Endometrium (tissue), 2 donors: ENCODE data around the gene RELT.
A peak's percentile ranks its signal among the peaks of the same experiment; 100 is the strongest.

Experiments
- FAIRE-seq: peaks from 2 replicates; lab custom pipeline; 2012; peaks lifted over from hg19 to GRCh38; lab: Jason Lieb, UNC
- donor health status: control.
- donor health status: control.

Gene RELT, protein sequence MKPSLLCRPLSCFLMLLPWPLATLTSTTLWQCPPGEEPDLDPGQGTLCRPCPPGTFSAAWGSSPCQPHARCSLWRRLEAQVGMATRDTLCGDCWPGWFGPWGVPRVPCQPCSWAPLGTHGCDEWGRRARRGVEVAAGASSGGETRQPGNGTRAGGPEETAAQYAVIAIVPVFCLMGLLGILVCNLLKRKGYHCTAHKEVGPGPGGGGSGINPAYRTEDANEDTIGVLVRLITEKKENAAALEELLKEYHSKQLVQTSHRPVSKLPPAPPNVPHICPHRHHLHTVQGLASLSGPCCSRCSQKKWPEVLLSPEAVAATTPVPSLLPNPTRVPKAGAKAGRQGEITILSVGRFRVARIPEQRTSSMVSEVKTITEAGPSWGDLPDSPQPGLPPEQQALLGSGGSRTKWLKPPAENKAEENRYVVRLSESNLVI

DNA sequence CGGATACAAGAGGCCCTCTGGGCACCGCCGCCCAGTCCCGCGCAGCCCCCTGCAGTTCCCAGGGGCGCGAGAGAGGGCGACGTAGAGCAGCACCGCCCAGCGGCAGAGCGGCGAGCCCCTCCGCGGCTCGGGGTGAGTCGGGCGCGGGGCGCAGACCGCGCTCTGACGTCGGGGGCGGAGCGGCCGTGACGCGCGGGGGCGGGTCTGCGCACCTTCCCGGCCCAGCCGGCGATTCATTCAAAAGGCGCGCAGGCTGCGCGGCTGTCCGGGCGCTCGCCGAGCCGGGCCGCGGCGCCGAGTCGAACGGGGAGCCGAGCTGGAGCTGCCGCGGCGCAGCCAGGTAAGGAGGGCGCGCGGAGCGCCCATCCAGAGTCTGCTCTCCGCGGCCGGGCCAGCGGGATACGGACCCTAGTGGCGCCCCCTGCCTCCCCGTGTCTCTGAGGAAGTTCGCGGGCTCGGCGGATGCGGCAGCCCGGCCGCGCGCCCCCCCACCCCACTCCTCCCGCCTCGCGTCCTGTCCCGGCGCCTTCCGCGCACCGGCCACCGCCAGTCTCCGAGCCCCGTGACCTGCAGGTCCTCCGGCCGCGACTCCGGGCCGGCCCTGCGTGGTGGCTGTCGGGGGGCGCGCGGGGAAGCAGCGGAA is at the start of gene RELT:
RELT (plus strand) TSS at position 240 of the 643 bp plus-strand sequence. CDS start 12,738 bp downstream, outside the sequence.
- no peak for FAIRE-seq

DNA sequence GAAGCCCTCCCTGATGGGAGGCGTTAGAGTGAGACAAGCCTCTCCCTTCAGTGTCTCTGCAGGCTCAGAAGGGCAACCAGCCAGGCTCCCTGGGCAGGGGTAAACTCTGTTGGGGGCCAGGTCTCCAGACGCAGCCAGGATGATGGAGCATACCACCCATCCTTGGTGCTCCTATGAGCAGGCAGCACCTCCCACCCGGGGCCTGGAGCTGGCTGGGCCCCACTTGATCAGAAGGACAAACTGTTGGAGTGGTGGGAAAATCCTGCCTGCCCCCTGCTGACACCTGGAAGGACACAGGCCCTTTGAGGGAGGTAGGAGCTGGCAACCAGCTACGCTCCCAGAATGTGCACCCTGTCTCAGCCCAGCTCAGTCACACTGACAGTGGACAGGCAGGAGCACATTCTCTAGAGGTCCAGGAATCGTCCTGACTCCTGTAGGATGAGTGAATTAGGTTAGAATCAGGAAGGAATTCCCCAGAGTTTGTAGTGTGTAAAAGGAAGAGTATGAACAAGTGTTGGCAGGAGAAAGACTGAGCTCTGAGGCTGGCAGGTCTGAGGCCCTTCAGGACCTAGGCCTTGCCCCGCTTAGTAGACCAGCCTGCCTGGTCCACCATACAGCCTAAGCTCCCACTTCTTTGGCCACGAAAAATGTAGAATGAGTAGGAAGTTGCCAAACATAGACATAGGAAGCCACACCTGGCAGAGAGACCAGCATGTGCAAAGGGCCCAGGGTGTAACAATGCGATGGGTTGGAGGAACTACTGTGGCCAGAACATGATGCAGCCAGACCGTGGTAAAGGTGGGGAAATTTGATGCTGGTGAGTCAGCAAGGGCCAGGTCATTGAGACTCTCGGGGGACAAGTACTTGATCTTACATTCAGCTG is 49.0 kb upstream of the RELT start:
- no peak for FAIRE-seq

DNA sequence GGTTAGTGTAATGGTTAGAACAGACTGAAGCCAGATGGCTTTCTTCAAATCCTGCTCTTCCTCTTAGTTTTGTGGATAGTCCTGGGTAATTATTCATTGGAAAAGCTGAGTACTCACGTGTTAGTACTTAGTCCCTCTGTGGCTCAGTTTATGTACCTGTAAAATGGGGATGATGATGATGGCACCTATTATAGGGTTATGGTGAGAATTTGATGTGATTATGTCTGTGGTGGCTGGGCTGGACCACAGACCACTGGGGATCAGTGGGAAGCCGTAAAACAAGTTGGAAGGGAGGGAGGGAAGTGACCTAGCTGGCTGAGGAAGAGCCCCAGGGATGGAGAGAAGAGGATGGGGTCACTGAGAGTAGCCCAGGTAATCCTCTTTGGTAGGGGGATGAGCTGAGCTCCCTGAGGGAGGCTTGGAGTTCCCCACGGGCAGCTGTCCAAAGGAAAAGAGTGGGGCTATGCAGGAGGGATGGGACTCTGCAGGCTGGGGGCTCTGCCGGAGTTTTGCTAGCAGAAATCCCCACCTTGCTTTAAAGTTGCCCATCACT is 48.3 kb upstream of the RELT start:
- FAIRE-seq = no peak

DNA sequence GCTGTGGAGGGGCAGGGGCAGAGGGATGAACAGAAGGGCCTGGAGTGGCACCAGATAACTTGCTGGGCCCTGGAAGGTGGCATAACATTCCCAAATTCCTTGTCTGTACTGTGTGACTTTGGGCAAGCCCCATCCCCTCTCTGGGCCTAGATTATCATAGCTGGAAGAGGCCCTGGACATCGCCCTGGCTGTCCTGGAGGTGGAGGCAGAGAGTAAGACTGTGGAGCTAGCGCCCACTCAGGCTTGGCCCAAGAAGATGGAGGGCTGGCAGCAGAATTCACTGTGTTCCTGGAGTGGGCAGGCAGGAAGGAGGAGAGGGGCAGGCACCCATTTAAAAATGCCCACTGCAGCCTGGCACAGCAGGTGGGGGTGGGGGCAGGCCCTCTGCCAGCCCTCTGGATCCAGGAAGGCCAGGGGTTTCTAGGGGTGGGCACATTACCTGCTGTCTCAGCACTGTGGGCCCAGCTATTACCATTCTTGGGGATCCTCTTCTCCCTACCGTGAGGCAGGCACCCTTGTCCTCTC is 45.6 kb upstream of the RELT start:
- FAIRE-seq = no peak

DNA sequence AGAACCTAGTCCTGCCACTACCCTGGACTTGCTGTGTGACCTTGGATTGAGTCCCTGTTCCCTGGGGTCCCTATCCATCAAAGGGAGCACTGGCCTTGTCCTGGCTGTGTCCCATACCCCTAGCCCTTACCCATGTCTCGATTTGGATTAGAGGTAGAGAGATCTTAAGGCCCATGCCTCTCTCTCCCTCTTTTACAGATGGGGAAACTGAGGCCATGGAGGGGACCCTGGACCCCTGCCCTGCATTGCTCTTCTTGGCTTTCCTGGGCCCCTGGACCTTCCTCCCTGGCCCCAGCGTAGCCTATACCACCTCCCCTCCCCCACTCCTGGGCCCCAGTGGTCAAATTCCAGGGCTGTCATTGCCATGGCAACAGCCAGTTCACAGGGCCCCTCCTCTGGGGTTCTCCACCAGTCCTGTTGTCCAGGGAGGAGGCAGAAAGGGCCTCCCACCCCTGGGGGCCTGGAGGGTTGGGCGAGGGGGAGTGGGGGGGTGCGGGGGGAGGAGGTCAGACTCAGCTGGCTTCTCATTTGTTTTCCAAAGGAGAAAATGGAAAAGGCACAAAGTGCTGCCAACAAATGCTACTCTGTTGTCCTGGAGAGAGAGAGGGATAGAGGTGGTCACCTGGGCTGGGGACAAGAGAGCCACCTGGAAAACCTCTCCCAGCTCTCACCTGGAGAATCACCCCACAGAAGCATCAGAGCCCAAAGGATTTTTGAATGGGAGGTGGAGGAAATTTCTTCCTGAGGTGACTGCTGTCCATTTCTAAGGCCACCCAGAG is 44.9 kb upstream of the RELT start:
- FAIRE-seq = no peak

DNA sequence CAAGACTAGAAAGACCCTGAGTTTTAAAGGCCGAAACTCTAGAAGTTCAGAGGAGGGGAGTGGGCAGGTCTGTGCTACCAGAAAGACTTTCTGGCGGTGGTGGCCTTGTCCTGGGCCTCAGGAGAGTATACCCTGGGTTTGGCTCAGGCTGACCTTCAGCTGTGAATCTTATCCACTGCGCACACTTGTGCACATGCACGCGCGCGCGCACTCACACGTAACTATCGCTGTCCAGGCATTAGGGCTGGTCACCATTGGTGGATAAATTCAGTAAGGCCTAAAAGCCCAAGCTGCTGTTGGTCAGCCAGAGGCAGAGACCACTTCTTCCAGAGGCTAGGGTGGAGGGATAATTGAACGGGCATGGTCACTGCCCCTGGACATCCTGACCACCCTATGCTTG is 43.0 kb upstream of the RELT start:
- FAIRE-seq = no peak

DNA sequence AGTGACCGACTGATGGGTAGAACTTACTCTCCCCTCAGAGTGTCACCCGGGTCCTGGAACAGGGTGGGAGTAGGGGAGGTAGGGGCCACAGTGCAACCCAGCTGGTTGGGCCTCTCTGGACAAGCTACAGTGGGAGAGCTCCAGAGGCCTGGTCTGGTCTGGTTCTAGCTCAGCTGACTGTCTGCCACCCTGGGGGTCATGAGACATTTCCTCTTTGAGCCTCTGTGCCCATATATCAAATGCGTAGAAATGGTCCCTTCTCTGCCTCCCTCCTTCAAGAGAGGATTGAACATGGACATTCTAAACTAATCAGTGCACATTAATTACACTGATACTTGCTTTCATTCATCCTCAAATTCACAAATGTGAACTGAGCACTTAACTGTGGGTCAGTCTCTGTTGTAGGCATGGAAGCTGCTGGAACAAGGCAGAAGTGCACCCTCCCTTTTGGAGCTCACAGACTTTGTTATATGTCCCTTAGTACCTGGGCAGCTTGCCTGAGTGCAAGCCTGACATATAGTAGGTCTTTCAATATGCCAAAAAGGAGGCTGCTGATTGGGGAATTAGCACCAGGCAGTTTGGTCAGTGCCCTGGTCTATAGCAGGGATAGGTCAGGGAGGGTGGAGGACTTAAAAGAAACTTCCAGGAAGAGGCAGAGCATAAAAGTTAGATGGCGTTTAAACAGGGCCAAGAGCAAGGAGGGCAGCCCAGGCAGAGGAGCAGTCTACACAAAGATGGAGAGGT is 42.4 kb upstream of the RELT start:
- no peak for FAIRE-seq

DNA sequence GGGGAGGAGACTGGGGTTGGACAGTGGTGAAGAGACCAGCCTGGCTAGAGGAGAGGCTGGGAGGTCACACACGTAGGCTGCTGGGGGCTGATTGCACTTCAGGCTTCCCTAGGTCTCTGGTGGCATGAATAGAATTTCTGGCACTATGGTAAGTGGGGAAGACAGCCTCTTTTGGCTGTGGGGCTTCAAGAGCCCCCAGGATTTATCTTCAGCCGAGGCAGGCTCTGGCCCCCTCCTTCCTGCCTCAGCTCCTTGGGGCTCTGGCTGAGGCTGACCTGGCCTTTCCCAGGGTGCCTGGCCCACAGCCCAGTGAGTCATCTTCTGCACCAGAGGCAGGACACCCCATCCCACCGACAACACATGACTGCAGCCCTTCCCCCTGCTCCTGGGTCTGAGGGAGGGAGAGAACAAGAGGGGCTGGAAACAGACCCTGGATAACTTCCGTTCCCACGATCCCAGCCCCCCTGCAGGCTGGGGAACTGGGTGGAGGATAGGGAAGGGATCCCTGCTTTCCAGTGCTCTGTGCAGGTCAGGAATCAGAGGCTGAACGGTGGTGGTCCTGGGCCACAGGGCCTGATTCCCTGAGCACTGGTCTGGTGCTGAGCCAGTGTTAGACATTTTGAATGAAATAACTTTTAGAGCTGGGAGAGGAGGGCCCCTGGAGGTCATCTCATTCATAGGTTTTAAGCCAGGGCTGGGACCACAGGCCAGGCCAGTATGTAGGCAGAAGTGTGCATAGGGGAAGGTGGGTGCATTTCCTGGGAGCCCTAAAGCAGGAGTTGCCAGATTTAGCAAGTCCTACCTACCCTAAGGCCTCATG is 41.6 kb upstream of the RELT start:
- FAIRE-seq = no peak

DNA sequence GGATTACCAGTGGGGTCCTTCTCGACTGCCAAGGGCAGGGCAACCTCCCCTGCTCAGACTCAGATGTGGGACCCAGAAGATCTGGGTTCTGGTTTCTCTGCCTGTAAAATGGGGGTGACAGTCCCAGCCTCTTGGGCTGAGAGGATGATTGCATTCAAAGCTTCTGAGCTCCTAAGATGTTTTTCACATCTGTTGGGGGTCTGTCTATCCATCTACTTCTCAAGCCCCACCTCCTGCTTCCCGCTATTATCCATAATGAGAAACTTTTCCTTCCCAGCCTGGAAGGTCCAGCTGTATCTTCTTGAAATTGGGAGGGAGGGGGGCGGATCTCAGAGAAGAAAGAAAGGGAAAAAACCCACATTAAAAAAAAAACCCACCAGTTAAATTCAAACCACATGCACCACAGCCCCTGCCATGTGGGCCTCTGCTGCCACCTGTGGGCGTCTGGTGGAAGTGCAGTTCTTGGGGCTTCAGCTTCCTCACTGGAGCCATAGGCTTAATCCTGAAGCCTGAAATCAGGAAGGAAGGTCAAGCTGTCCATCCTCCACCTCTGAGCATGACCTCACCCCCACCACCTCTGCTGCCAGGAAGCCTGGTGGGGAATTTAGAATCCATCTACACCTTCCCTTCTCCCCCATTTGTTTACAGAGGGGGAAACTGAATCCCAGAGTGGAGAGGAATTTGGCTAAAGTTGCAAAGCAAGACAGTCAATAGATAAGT is 40.8 kb upstream of the RELT start:
- peak; percentile 90 for FAIRE-seq

DNA sequence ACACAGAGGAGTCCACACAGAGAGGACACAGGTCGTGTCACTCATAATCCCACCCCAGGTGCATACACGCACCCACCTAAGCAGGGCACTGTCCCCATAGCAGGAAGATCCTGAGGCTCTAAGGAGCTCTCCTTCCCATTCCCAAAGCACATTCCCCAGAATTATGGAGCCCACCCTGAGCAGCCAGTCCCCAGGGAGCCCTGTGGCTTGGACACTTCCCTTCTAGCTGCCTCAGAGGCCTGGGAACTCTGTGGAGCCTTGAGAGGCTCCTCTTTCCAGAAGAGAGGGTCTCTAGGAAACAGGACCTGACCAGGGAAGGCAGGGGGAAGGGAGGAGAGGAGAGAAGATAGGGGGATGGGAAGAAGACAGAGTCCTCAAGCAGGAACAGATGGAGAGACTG is 38.4 kb upstream of the RELT start:
- no peak for FAIRE-seq

DNA sequence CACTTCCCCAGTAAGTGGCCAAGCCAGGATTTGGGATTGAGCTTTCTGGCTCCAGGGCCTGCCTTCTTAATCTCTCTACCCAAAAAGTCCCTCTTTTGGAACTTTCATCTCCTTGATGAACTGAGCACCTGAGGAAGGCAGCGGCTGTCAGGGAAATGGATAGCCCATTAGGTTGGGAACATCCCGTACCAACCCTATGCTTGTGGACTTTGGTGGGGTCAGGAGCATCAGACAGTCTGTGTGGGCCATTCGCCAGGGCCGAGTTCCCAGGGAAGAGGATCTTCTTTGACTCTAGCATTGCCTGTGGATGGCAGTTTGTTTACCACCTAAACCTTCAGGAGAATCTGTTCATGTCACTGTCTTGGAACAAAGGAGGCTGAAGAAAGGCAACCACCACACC is 37.9 kb upstream of the RELT start:
- FAIRE-seq = no peak

DNA sequence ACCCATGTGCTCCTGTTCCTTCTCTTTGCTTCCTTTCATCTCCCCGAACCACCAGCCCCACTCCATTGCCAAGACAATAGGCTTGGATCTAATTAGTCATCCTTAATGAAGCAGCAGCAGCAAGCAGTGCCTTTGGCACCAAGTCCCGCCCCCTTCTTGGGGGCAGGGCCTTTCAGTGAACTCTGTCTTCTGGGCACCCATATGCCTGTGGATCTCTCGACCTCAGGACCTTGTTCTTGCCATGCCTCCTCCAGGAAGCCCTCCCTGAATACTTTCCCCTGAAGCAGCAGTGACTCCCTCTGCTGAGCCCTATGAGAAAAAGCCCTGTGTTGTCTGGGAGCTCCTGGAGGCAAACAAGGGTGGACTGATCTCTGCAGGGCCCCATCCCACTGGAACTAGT is 36.0 kb upstream of the RELT start:
- FAIRE-seq = no peak

DNA sequence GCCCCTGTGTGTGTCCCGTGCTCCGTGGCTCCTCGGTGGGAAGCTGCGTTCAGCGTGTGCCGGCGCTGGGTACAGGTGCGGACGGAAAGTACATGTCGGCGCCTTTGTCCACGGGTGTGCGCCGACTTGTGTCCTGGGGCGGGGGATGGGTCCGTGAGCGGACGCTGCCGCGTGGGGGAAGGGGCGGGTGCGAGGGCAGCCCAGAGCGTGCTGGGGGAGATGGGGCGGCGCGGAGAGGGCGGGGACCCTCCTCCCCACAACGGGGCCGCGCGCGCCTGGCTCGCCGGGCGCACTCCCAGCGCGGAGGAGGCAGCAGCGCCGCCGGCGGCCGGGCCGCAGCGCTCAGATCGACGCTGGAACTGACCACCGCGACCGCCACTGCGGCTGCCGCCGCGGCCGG is 33.6 kb upstream of the RELT start:
- FAIRE-seq = no peak

DNA sequence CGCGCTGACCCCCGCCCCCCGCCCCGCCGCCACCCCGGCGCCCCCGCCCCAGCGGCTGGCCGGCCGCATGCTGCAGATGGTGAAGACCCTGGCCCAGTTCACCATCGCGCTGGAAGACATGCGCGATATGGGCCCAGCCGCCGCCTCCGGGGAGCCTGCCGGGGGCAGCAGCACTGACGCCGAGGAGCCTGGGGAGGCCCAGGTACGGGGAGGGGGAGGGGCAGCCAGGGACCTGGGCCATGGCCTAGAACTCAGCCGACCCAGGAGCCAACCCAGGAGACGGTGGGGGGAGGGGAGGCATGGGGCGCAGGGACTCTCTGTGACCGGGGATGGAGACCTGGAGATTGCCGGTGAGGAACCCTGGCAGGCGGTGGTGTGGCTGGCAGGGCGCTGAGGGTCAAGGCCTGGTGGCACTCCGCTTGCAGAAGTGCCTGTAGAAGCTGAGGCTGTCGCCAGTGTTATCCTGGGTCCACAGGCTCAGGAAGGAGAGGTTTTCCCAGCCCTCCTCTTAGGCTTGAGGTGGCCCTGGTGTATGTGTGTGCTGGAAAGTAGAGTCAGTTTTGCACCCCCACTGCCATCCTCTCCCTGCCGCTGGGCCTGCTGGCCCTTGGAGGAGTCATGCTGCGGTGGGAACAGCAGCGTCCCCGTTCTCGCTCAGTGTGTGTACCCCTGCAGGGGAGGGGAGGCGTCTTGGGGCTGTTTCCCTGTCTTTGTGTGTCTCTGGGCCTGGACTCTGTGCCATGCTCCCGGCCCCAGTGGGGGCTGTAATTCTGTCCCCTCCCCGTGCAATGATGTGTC is 32.9 kb upstream of the RELT start:
- FAIRE-seq = no peak

DNA sequence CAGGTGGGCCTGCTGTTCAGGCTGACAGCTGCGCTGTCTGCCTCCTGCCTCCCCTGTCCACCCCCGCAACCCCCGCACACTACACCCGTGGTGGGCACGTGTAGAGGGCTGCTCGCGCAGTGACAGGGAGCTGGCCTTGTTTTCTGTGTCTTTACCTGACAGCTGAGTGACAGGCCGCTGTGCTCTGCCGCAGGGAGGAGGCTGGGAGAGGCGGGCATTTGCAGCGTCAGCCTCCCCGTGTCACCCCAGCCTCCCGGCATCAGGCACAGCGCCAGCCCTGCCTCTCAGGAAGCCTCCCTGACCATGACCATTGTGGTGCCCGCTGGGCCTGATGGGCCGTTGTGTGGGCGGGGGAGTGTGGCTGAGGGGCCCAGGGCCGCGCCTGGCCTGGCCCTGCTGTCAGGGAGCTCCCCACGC is 32.0 kb upstream of the RELT start:
- no peak for FAIRE-seq

DNA sequence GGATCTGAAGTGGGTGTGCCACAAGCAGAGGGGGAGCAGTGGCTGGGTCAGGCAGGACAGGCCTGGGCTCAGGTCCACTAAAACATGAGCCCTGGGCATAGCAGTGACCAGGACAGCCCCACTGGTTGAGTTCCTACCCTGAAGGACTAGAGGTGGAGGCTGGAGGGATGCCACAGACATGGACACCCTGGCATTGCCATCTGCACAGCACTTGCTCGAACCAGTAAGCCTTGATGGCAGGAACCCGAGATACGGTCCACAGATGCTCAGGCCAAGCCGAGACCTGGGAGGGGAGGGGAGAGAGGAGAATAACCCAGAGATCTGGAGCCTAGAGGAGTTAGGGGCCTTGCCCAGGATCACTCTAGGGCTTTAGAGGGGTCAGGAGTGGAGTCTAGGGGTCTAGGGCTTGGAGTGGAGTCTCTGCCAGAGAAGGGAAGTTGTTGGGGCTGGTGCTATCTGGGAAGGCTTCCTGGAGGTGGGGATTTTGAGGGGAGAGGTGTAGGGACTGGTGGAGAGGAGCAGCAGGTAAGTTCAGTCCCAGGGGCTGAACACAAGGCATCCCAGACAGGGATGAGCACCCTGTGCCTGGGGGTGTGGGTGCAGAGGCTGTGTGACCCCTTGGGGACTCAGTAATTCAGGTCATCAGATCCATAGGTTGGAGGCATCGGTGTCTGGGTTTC is 30.6 kb upstream of the RELT start:
- no peak for FAIRE-seq

DNA sequence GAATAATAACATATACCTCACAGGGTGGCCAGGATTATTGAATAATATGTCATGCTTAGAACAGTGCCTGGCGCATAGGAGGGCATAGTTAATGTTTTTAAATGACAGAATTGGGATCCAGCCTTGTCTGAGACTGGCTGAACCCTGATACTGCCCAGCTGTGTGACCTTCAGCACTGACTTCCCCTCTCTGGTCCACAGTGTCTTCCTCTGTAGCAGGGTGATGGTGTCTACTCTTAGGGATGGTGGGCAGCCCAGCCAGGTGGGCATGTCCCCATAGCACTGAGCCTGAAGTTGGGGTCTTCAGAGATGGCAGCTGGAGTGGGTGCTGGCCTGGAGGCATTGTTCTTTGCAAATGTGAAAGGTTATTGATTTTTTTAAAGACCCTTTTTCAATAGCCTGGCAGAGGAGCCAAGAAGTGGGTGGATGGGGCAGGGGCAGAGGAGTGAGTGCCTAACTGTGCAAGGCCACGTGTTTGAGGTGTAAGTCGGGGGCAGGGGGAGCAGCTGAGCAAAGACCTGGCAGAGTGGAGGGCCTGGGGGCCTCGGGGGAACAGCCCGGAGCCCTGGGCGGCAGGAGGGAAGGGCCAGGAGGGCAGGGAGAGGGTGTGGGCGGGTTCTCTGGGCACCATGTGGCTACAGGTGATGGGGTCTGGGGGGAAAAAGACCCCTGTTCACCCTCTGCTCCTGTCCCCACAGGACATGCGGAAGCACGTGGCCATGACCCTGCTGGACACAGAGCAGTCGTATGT is 29.8 kb upstream of the RELT start:
- no peak for FAIRE-seq
